Panc1 (cell line): Measurements from ENCODE around the gene FZD7. TPM values are rescaled to one million over a fixed set of nuclear protein-coding genes. Genes with fewer than 3 reads are reported as not detected.

Experiments
- ATAC-seq: fragments of 200-7000 bp; cut with Tn5 transposase; 2 replicates; pipeline ENCODE4 v1.9.1; 2020; ENCODE audit warnings: mild to moderate bottlenecking, moderate library complexity
- BruUV-seq: library from RNA; stranded (reverse); fragments of 400-500 nt; replicated peaks from 2 replicates; lab custom pipeline; 2021; lab: Mats Ljungman, UMichigan
- CTCF ChIA-PET: fragments of 300-600 bp; sonication (Branson Sonifier 250); formaldehyde crosslinking; loops from one replicate; lab custom pipeline; 2022; ENCODE audit warnings: antibody characterized with exemption; lab: Charles Lee
- POLR2A ChIA-PET: fragments of 300-600 bp; sonication (Branson Sonifier 250); formaldehyde crosslinking; loops from one replicate; lab custom pipeline; 2022; ENCODE audit warnings: antibody characterized with exemption; lab: Charles Lee
- DNase-seq: peaks from one replicate; pipeline ENCODE4 v3.0.0-alpha.2; 2010; ENCODE audit warnings: low read depth, low spot score
- H3K27ac ChIP-seq: 2 replicates; pipeline ENCODE4 v1.5.1; 2011; ENCODE audit warnings: mild to moderate bottlenecking, low read length, inconsistent platforms
- H3K27me3 ChIP-seq: fragments of 200-500 bp; sonication (Bioruptor generic); 2 replicates; pipeline ENCODE4 v1.6.0; 2014; ENCODE audit warnings: low read length, inconsistent platforms; ENCODE audit not compliant: control insufficient read depth, insufficient read depth
- H3K36me3 ChIP-seq: fragments of 200-500 bp; sonication (Bioruptor generic); 2 replicates; pipeline ENCODE4 v1.5.1; 2014; ENCODE audit warnings: inconsistent platforms, mild to moderate bottlenecking, low read length, moderate library complexity; ENCODE audit not compliant: control insufficient read depth, insufficient read depth
- H3K4me1 ChIP-seq: 2 replicates; pipeline ENCODE4 v1.5.1; 2011; ENCODE audit warnings: inconsistent platforms, mild to moderate bottlenecking, low read length, moderate library complexity; ENCODE audit not compliant: control insufficient read depth, insufficient read depth
- H3K4me3 ChIP-seq, 2 experiments: 2 replicates each; pipeline ENCODE4 v1.5.1; 2011 to 2012; ENCODE audit warnings: low read depth in 2 of 2, low read length in 2 of 2, mild to moderate bottlenecking in 2 of 2, inconsistent platforms in 1 of 2, moderate library complexity in 1 of 2
- H3K9me3 ChIP-seq: fragments of 200-500 bp; sonication (Bioruptor generic); 2 replicates; pipeline ENCODE4 v1.5.1; 2014; ENCODE audit warnings: low read depth, mild to moderate bottlenecking, inconsistent platforms, low read length, moderate library complexity; ENCODE audit not compliant: control insufficient read depth, insufficient read depth
- POLR2AphosphoS5 ChIP-seq: IDR thresholded peaks from 2 replicates; pipeline ENCODE4 v1.6.1; 2012; ENCODE audit warnings: mild to moderate bottlenecking, low read depth, low read length, moderate library complexity
- REST ChIP-seq, 2 experiments: IDR thresholded peaks; 2 replicates each; pipeline ENCODE4 v1.6.1; 2011 to 2012; ENCODE audit warnings: low read depth in 2 of 2, control low read depth in 1 of 2, low read length in 1 of 2, mild to moderate bottlenecking in 1 of 2, moderate library complexity in 1 of 2; ENCODE audit not compliant: insufficient read depth in 1 of 2
- SIN3A ChIP-seq: IDR thresholded peaks from 2 replicates; pipeline ENCODE4 v1.6.1; 2012; ENCODE audit warnings: low read depth, mild to moderate bottlenecking, low read length, moderate library complexity, borderline replicate concordance; ENCODE audit not compliant: insufficient read depth
- TCF7L2 ChIP-seq: IDR thresholded peaks from 2 replicates; pipeline ENCODE4 v1.6.1; 2011; ENCODE audit warnings: mild to moderate bottlenecking, low read depth, low read length, inconsistent platforms
- in situ Hi-C: cut with HindIII; loops from 2 replicates; pipeline ENCODE4 v1.10.0; 2016; ENCODE audit warnings: low sequenced_read_pairs, low pct_unique_long_range_greater_than_20kb
- intact Hi-C: fragments of 100-400 bp; cut with micrococcal nuclease; formaldehyde crosslinking; loops from one replicate; pipeline ENCODE4 v1.10.0; 2022; ENCODE audit not compliant: unreplicated experiment
- total RNA-seq: library from RNA; stranded (reverse); gene quantifications from one replicate; pipeline ENCODE4 v1.2.1, GENCODE V29; 2021; ENCODE audit not compliant: unreplicated experiment
- TF ChIP-seq, protein P1 (sequence below): fragments of 450-650 bp; IDR thresholded peaks from 2 replicates; pipeline ENCODE4 v1.5.1; 2017; ENCODE audit warnings: mild to moderate bottlenecking

The FZD7 gene
- total RNA-seq, 1 experiment from 2014 or later = 38.1 TPM

DNA sequence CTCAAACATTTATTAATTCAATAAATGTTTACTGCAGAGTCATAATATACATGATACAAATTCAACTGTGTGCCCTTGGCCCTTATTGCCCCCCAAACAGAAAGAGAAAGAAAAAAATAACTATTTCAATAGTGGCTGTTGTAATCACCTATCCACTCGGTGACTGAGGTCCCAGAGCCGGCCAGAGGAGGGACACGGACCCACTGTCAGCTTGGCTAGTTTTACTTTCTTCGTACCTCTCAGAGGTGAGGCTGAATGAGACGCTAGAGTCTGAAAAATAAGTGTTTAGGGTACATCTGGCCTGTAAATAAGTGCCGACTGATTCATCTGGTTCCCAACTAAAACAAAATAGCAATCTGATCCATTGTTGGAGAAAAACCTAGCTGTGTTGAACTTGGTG, 31.3 kb upstream of the FZD7 start:
- no peak for TF ChIP-seq SIN3A
- no peak for TF ChIP-seq POLR2AphosphoS5
- TF ChIP-seq, protein P1, sequence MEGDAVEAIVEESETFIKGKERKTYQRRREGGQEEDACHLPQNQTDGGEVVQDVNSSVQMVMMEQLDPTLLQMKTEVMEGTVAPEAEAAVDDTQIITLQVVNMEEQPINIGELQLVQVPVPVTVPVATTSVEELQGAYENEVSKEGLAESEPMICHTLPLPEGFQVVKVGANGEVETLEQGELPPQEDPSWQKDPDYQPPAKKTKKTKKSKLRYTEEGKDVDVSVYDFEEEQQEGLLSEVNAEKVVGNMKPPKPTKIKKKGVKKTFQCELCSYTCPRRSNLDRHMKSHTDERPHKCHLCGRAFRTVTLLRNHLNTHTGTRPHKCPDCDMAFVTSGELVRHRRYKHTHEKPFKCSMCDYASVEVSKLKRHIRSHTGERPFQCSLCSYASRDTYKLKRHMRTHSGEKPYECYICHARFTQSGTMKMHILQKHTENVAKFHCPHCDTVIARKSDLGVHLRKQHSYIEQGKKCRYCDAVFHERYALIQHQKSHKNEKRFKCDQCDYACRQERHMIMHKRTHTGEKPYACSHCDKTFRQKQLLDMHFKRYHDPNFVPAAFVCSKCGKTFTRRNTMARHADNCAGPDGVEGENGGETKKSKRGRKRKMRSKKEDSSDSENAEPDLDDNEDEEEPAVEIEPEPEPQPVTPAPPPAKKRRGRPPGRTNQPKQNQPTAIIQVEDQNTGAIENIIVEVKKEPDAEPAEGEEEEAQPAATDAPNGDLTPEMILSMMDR = no peak
- no peak for TF ChIP-seq TCF7L2
- no peak for TF ChIP-seq REST (IDR thresholded peaks at IDR 0.05; ENCODE audit: insufficient read depth in 1 of 2, low read depth in 2 of 2, low read length in 1 of 2)
- Histone ChIP-seq H3K9me3 (no peaks in the 10 kb centered on the region), H3K4me1 (no peaks in the 10 kb centered on the region), H3K36me3 (no peaks in the 10 kb centered on the region), H3K27me3 (no peaks in the 10 kb centered on the region), H3K4me3 (no peak overlapping the region), H3K27ac (peak overlapping the region; percentile 45; the same call in 1 of the 2 replicates)
- CTCF ChIA-PET = no interaction called here
- POLR2A ChIA-PET = no interaction called here
- DNase-seq = no peak
- BruUV-seq = no TSS peak
- in situ Hi-C loops = no loop called here
- intact Hi-C loops = no loop called here
- ATAC-seq = no peak

- ChIA-PET POLR2A (no interaction called here), CTCF (interaction anchor here (0.5 to 0.6 kb wide), 3 partner anchors 139 to 340 kb away, joined by 3 to 7 read pairs (median 5); no protein-coding TSS in a partner anchor)
- DNase-seq (no peak), ATAC-seq (no peak)
- in situ Hi-C loops = no loop called here
- H3K9me3 ChIP-seq = no peaks in the 10 kb centered on the region
- H3K4me1 ChIP-seq = no peaks in the 10 kb centered on the region
- intact Hi-C loops = no loop called here
- H3K36me3 ChIP-seq = no peaks in the 10 kb centered on the region
- TF ChIP-seq SIN3A (no peak), TCF7L2 (no peak), REST (IDR thresholded peaks at IDR 0.05; ENCODE audit: insufficient read depth in 1 of 2, low read depth in 2 of 2, low read length in 1 of 2) (no peak), POLR2AphosphoS5 (no peak)
- TF ChIP-seq, protein P1 = no peak
- H3K27ac ChIP-seq = no peak overlapping the region
- no peaks in the 10 kb centered on the region for H3K27me3 ChIP-seq
- no TSS peak for BruUV-seq
- no peak overlapping the region for H3K4me3 ChIP-seq
Measured at GRCh38 chr2:202005272-202005887, 28.3 kb upstream of the FZD7 start.
